ENCODE measurements around the gene TNIP2.

TNIP2 gene

GRCh38 chr4:2755821-2756690, at the start of gene TNIP2:
Gene TNIP2 (minus strand): TSS chr4:2756336. CDS start chr4:2756289, 47 bp downstream.
- DNase-seq (ENCODE audit: low spot score): peak; percentile 90

- DNase-seq (ENCODE audit: low spot score): no peak
Measured at GRCh38 chr4:2804973-2805501, 48.9 kb upstream of the TNIP2 start.

GRCh38 chr4:2804449-2804972, 48.4 kb upstream of the TNIP2 start:
- DNase-seq (ENCODE audit: low spot score): no peak

GRCh38 chr4:2803624-2804448, 47.7 kb upstream of the TNIP2 start:
- no peak for DNase-seq (ENCODE audit: low spot score)

- no peak for DNase-seq (ENCODE audit: low spot score)
Measured at GRCh38 chr4:2802618-2803531, 46.7 kb upstream of the TNIP2 start.

- DNase-seq (ENCODE audit: low spot score): peak; percentile 95
Measured at GRCh38 chr4:2800691-2801596, 44.8 kb upstream of the TNIP2 start.

- DNase-seq (ENCODE audit: low spot score): no peak
Measured at GRCh38 chr4:2799971-2800690, 44.0 kb upstream of the TNIP2 start.

GRCh38 chr4:2799224-2799911, 43.2 kb upstream of the TNIP2 start:
- peak; percentile 51 for DNase-seq (ENCODE audit: low spot score)

- peak; percentile 82 for DNase-seq (ENCODE audit: low spot score)
Measured at GRCh38 chr4:2798399-2799223, 42.5 kb upstream of the TNIP2 start.

GRCh38 chr4:2797545-2798305, 41.6 kb upstream of the TNIP2 start:
- DNase-seq (ENCODE audit: low spot score): peak; percentile 57

- DNase-seq (ENCODE audit: low spot score): no peak
Measured at GRCh38 chr4:2796849-2797544, 40.9 kb upstream of the TNIP2 start.

- DNase-seq (ENCODE audit: low spot score): peak; percentile 62
Measured at GRCh38 chr4:2795893-2796848, 40.0 kb upstream of the TNIP2 start.

GRCh38 chr4:2795300-2795892, 39.3 kb upstream of the TNIP2 start:
- DNase-seq (ENCODE audit: low spot score): peak; percentile 63

- peak; percentile 69 for DNase-seq (ENCODE audit: low spot score)
Measured at GRCh38 chr4:2794486-2795299, 38.6 kb upstream of the TNIP2 start.
